HepG2 (cell line): ENCODE measurements around the gene SCART1.

ENCODE experiments used
- MAFK ChIP-seq, 2 experiments: IDR thresholded peaks in 1 of 2; conservative IDR thresholded peaks in 1 of 2; 2 replicates each; pipeline ENCODE4 v1.6.1; 2011; ENCODE audit warnings: improper control_type of control experiment in 2 of 2, low read length in 2 of 2
- NCOA5 ChIP-seq: sonication (generic); formaldehyde crosslinking; IDR thresholded peaks from 2 replicates; pipeline ENCODE4 v1.4.0; 2020; ENCODE audit warnings: missing genetic modification reagents
- PATZ1 ChIP-seq: sonication (generic); formaldehyde crosslinking; IDR thresholded peaks from 2 replicates; pipeline ENCODE4 v1.4.0; 2020; ENCODE audit warnings: missing genetic modification reagents
- SSRP1 ChIP-seq: IDR thresholded peaks from 2 replicates; pipeline ENCODE4 v1.6.1; 2016; ENCODE audit warnings: control low read depth
- U2AF2 ChIP-seq: fragments of 200-400 bp; formaldehyde crosslinking; IDR thresholded peaks from 2 replicates; pipeline ENCODE4 v1.6.1; 2017; ENCODE audit warnings: low read depth, mild to moderate bottlenecking, low read length
- ZMYM3 ChIP-seq: sonication (generic); formaldehyde crosslinking; IDR thresholded peaks from 2 replicates; pipeline ENCODE4 v1.5.1; 2020; ENCODE audit warnings: mild to moderate bottlenecking, missing genetic modification reagents
- ZNF10 ChIP-seq: sonication (generic); formaldehyde crosslinking; IDR thresholded peaks from 2 replicates; pipeline ENCODE4 v1.4.0; 2020; ENCODE audit warnings: mild to moderate bottlenecking, low read depth, missing genetic modification reagents, borderline replicate concordance
- ZNF549 ChIP-seq: sonication (generic); formaldehyde crosslinking; IDR thresholded peaks from 2 replicates; pipeline ENCODE4 v1.5.0; 2020; ENCODE audit warnings: missing genetic modification reagents
- TF ChIP-seq, protein P1 (sequence below): sonication (generic); formaldehyde crosslinking; IDR thresholded peaks from 2 replicates; pipeline ENCODE4 v1.4.0; 2020; ENCODE audit warnings: low read depth, mild to moderate bottlenecking, missing genetic modification reagents

- TF ChIP-seq ZNF549 (CRISPR knock-in tag) (no peak), ZMYM3 (no peak), U2AF2 (no peak), SSRP1 (CRISPR knock-in tag) (no peak), MAFK (conservative IDR thresholded peaks at IDR 0.05 in 1 of 2, IDR thresholded peaks at IDR 0.05 in 1 of 2; ENCODE audit: low read length in 2 of 2) (no peak), NCOA5 (CRISPR knock-in tag) (no peak), ZNF10 (CRISPR knock-in tag) (no peak), PATZ1 (no peak)
- TF ChIP-seq, protein P1, sequence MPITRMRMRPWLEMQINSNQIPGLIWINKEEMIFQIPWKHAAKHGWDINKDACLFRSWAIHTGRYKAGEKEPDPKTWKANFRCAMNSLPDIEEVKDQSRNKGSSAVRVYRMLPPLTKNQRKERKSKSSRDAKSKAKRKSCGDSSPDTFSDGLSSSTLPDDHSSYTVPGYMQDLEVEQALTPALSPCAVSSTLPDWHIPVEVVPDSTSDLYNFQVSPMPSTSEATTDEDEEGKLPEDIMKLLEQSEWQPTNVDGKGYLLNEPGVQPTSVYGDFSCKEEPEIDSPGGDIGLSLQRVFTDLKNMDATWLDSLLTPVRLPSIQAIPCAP (CRISPR knock-in tag), result no peak
Observed at GRCh38 chr10:133487085-133487484, 33.3 kb downstream of the SCART1 start.
